NT2/D1 (cell line): ENCODE results near the gene ANKRD29.

Source experiments
- SUZ12 ChIP-seq: IDR thresholded peaks from 2 replicates; pipeline ENCODE4 v1.6.1; 2011; ENCODE audit not compliant: insufficient read length, insufficient read depth; ENCODE audit errors: extremely low read depth
- YY1 ChIP-seq: IDR thresholded peaks from 2 replicates; pipeline ENCODE4 v1.6.1; 2011; ENCODE audit not compliant: insufficient read length, insufficient read depth

- TF ChIP-seq SUZ12: no peak
- no peak for TF ChIP-seq YY1
These were observed 42.1 kb upstream of the ANKRD29 start for GRCh38 chr18:23704806-23705205.
